Motor neuron (in vitro differentiated cells): ENCODE results near the gene THADA. TPM values are rescaled to one million over a fixed set of nuclear protein-coding genes. Genes with fewer than 3 reads are reported as not detected.

Experiments used
- ATAC-seq, 8 experiments: fragments of 200-7000 bp; cut with Tn5 transposase; replicated peaks in 6 of 8; 2 replicates each; pipeline ENCODE4 v1.8.0; 2021; ENCODE audit warnings: mild to moderate bottlenecking in 8 of 8, moderate library complexity in 8 of 8
- H3K27ac ChIP-seq, 2 donors: fragments of 250-450 bp; sonication (Bioruptor Pico); 2 replicates each; pipeline ENCODE4 v1.9.0; 2021; ENCODE audit warnings: antibody characterized with exemption in 2 of 2, mild to moderate bottlenecking in 2 of 2, moderate library complexity in 1 of 2
- H3K4me1 ChIP-seq, 2 donors: fragments of 250-450 bp; sonication (Bioruptor Pico); replicated peaks in 1 of 2; 2 replicates each; pipeline ENCODE4 v1.6.1; 2021; ENCODE audit warnings: antibody characterized with exemption in 2 of 2, mild to moderate bottlenecking in 2 of 2, moderate library complexity in 1 of 2
- H3K4me3 ChIP-seq, 5 donors: fragments of 250-450 bp; sonication (Bioruptor Pico); 2 replicates each; pipeline ENCODE4 v1.9.0; 2021; ENCODE audit warnings: antibody characterized with exemption in 5 of 5, mild to moderate bottlenecking in 5 of 5, moderate library complexity in 4 of 5
- WGBS, 10 experiments: fragments of 450-650 bp; shearing (Covaris generic); methylation state at CpG; one replicate each; pipeline ENCODE4 v1.0.0; 2022; 5-methylcytosine and 5-hydroxymethylcytosine counted together
- in situ Hi-C, 9 experiments: fragments of 400-800 bp; cut with MboI; loops; one replicate each; pipeline ENCODE4 v1.15.0; 2021; ENCODE audit warnings: low sequenced_read_pairs in 9 of 9, low pct_unique_long_range_greater_than_20kb in 2 of 9; ENCODE audit not compliant: unreplicated experiment in 9 of 9
- total RNA-seq, 8 experiments: library from RNA; unstranded; fragments of 300-600 nt; gene quantifications; 2 replicates each; pipeline versions ENCODE4 v1.2.3 to v1.2.4, GENCODE V29; 2022

The THADA gene
- total RNA-seq, 8 experiments from 2014 or later, result 10.4 to 33.6 (median 15.9) TPM

GRCh38 chr2:43248621-43249020 lies 347.2 kb downstream of the THADA start:
- no peak overlapping the region for H3K4me3 ChIP-seq
- 50 to 100% (median 83%) methylated on average over 1 to 7 of the region's 7 CpGs; no CpG with 5 or more reads in 1 of the 10 experiments for WGBS, 10 experiments
- in situ Hi-C loops, result loop anchor here (25.0 kb wide), 5 partner anchors 239 to 411 kb away; no protein-coding TSS in a partner anchor
- H3K27ac ChIP-seq, result no peak overlapping the region
- no peak for ATAC-seq
- no peaks in the 10 kb centered on the region for H3K4me1 ChIP-seq

GRCh38 chr2:43246641-43247040 lies 349.2 kb downstream of the THADA start:
- in situ Hi-C loops, result loop anchor here (25.0 kb wide), 5 partner anchors 241 to 409 kb away; no protein-coding TSS in a partner anchor
- Histone ChIP-seq H3K4me1 (no peaks in the 10 kb centered on the region), H3K27ac (no peak overlapping the region), H3K4me3 (no peak overlapping the region)
- 72 to 100% (median 90%) methylated on average over 1 to 3 of the region's 3 CpGs for WGBS, 10 experiments
- ATAC-seq, result no peak

GRCh38 chr2:43241558-43241957 lies 354.3 kb downstream of the THADA start:
- Histone ChIP-seq H3K4me1 (no peaks in the 10 kb centered on the region), H3K27ac (no peak overlapping the region), H3K4me3 (no peak overlapping the region)
- 90 to 100% (median 94%) methylated on average over 1 to 9 of the region's 10 CpGs; no CpG with 5 or more reads in 6 of the 10 experiments for WGBS, 10 experiments
- in situ Hi-C loops, result loop anchor here (25.0 kb wide), 5 partner anchors 246 to 404 kb away; no protein-coding TSS in a partner anchor
- ATAC-seq, result no peak

- Histone ChIP-seq H3K4me3 (no peak overlapping the region), H3K27ac (no peak overlapping the region), H3K4me1 (no peaks in the 10 kb centered on the region)
- ATAC-seq, result no peak
- in situ Hi-C loops, result loop anchor here (25.0 kb wide), 5 partner anchors 247 to 403 kb away; no protein-coding TSS in a partner anchor
- 50 to 100% (median 90%) methylated on average over 1 to 4 of the region's 5 CpGs; no CpG with 5 or more reads in 5 of the 10 experiments for WGBS, 10 experiments
Observed at GRCh38 chr2:43240766-43241150, 355.1 kb downstream of the THADA start.

- H3K4me3 ChIP-seq, result no peak overlapping the region
- in situ Hi-C loops, result loop anchor here (10.0 to 25.0 kb wide), 6 partner anchors 247 to 415 kb away; no protein-coding TSS in a partner anchor
- peak in 1 of 8 experiments; percentile 20 for ATAC-seq
- 82 to 100% (median 95%) methylated on average over 1 to 12 of the region's 13 CpGs; no CpG with 5 or more reads in 1 of the 10 experiments for WGBS, 10 experiments
- H3K27ac ChIP-seq, result no peak overlapping the region
- H3K4me1 ChIP-seq, result no peaks in the 10 kb centered on the region
Observed at GRCh38 chr2:43239981-43240765, 355.7 kb downstream of the THADA start.

- 56 to 100% (median 75%) methylated on average over 1 to 3 of the region's 3 CpGs; no CpG with 5 or more reads in 5 of the 10 experiments for WGBS, 10 experiments
- peak in 2 of 8 experiments; percentile 24 to 25 for ATAC-seq
- in situ Hi-C loops, result loop anchor here (10.0 to 25.0 kb wide), 6 partner anchors 248 to 414 kb away; no protein-coding TSS in a partner anchor
- no peak overlapping the region for H3K4me3 ChIP-seq
- no peaks in the 10 kb centered on the region for H3K4me1 ChIP-seq
- no peak overlapping the region for H3K27ac ChIP-seq
Observed at GRCh38 chr2:43238813-43239212, 357.0 kb downstream of the THADA start.

- peak in 2 of 8 experiments; percentile 30 to 51 for ATAC-seq
- no peak overlapping the region for H3K27ac ChIP-seq
- no peak overlapping the region for H3K4me3 ChIP-seq
- in situ Hi-C loops, result loop anchor here (10.0 to 25.0 kb wide), 6 partner anchors 249 to 413 kb away; no protein-coding TSS in a partner anchor
- H3K4me1 ChIP-seq, result no peaks in the 10 kb centered on the region
Observed at GRCh38 chr2:43238176-43238575, 357.7 kb downstream of the THADA start.

GRCh38 chr2:43233218-43234212 lies 362.3 kb downstream of the THADA start:
- 59 to 100% (median 83%) methylated on average over 2 to 7 of the region's 9 CpGs; no CpG with 5 or more reads in 3 of the 10 experiments for WGBS, 10 experiments
- H3K27ac ChIP-seq, result no peak overlapping the region
- in situ Hi-C loops, result loop anchor here (10.0 to 25.0 kb wide), 6 partner anchors 254 to 409 kb away; no protein-coding TSS in a partner anchor
- no peak for ATAC-seq
- H3K4me1 ChIP-seq, result no peaks in the 10 kb centered on the region
- H3K4me3 ChIP-seq, result no peak overlapping the region

- Histone ChIP-seq H3K4me3 (no peak overlapping the region), H3K4me1 (peaks cover 3 to 7% of the 10 kb centered on the region in 2 donors), H3K27ac (no peak overlapping the region)
- 0 to 97% (median 80%) methylated on average over 1 to 7 of the region's 7 CpGs; no CpG with 5 or more reads in 3 of the 10 experiments for WGBS, 10 experiments
- in situ Hi-C loops, result loop anchor here (10.0 to 25.0 kb wide), 6 partner anchors 256 to 406 kb away; no protein-coding TSS in a partner anchor
- no peak for ATAC-seq
Observed at GRCh38 chr2:43230951-43231827, 364.6 kb downstream of the THADA start.

GRCh38 chr2:43230351-43230885 lies 365.4 kb downstream of the THADA start:
- Histone ChIP-seq H3K4me1 (peaks cover 3 to 7% of the 10 kb centered on the region in 2 donors), H3K4me3 (no peak overlapping the region), H3K27ac (no peak overlapping the region)
- in situ Hi-C loops, result loop anchor here (10.0 to 25.0 kb wide), 6 partner anchors 257 to 406 kb away; no protein-coding TSS in a partner anchor
- 64 to 100% (median 84%) methylated on average over 1 to 4 of the region's 4 CpGs; no CpG with 5 or more reads in 6 of the 10 experiments for WGBS, 10 experiments
- ATAC-seq, result no peak

- in situ Hi-C loops, result loop anchor here (10.0 to 25.0 kb wide), 7 partner anchors 254 to 392 kb away; no protein-coding TSS in a partner anchor
- ATAC-seq, result no peak
- Histone ChIP-seq H3K4me1 (peaks cover 3 to 7% of the 10 kb centered on the region in 2 donors), H3K4me3 (no peak overlapping the region), H3K27ac (no peak overlapping the region)
- 9 to 81% (median 66%) methylated on average over 2 to 5 of the region's 6 CpGs for WGBS, 10 experiments
Observed at GRCh38 chr2:43228756-43229659, 366.8 kb downstream of the THADA start.
